PC-9 (cell line): ENCODE results near the gene ETV2. TPM values are rescaled to one million over a fixed set of nuclear protein-coding genes. Genes with fewer than 3 reads are reported as not detected.

Experiments
- BruUV-seq: library from RNA; stranded (reverse); fragments of 400-500 nt; replicated peaks from 2 replicates; lab custom pipeline; 2021; lab: Mats Ljungman, UMichigan
- CTCF ChIA-PET: fragments of 300-600 bp; sonication (Branson Sonifier 250); formaldehyde crosslinking; loops from one replicate; lab custom pipeline; 2022; ENCODE audit warnings: antibody characterized with exemption; lab: Charles Lee
- POLR2A ChIA-PET: fragments of 300-600 bp; sonication (Branson Sonifier 250); formaldehyde crosslinking; loops from one replicate; lab custom pipeline; 2022; ENCODE audit warnings: antibody characterized with exemption; ENCODE audit not compliant: unreplicated experiment; lab: Charles Lee
- DNase-seq, 2 experiments: peaks; one replicate each; pipeline versions ENCODE4 v3.0.0 to v3.0.0-alpha.2; 2015 to 2022; ENCODE audit warnings: mixed read lengths in 1 of 2
- H2AFZ ChIP-seq: fragments of 200-600 bp; sonication (generic); 2 replicates; pipeline ENCODE4 v1.8.1; 2017; ENCODE audit warnings: antibody characterized with exemption
- H3F3A ChIP-seq: fragments of 200-600 bp; sonication (generic); 2 replicates; pipeline ENCODE4 v1.8.1; 2017; ENCODE audit warnings: antibody characterized with exemption, mild to moderate bottlenecking, low read depth; ENCODE audit not compliant: insufficient read depth
- H3K27ac ChIP-seq: fragments of 200-600 bp; sonication (generic); 2 replicates; pipeline ENCODE4 v1.6.1; 2016; ENCODE audit warnings: mixed run types
- H3K27me3 ChIP-seq: fragments of 200-600 bp; sonication (generic); 2 replicates; pipeline ENCODE4 v1.6.1; 2016; ENCODE audit warnings: low read depth, mixed run types; ENCODE audit not compliant: insufficient read depth
- H3K36me3 ChIP-seq: fragments of 200-600 bp; sonication (generic); 2 replicates; pipeline ENCODE4 v1.6.1; 2016; ENCODE audit warnings: low read depth, mixed run types
- H3K4me1 ChIP-seq: fragments of 200-600 bp; sonication (generic); replicated peaks from 2 replicates; pipeline ENCODE4 v1.6.1; 2016; ENCODE audit warnings: mixed run types; ENCODE audit not compliant: insufficient read depth
- H3K4me2 ChIP-seq: fragments of 200-600 bp; sonication (generic); 2 replicates; pipeline ENCODE4 v1.6.1; 2017; ENCODE audit warnings: mixed run types
- H3K4me3 ChIP-seq: fragments of 200-600 bp; sonication (generic); 2 replicates; pipeline ENCODE4 v1.6.1; 2016; ENCODE audit warnings: mixed run types
- H3K79me2 ChIP-seq: fragments of 200-600 bp; sonication (generic); 2 replicates; pipeline ENCODE4 v1.6.1; 2017; ENCODE audit warnings: low read depth, mixed run types
- H3K9me2 ChIP-seq: fragments of 200-600 bp; sonication (generic); 2 replicates; pipeline ENCODE4 v1.8.1; 2017; ENCODE audit warnings: mild to moderate bottlenecking; ENCODE audit not compliant: insufficient read depth
- H3K9me3 ChIP-seq: fragments of 200-600 bp; sonication (generic); 2 replicates; pipeline ENCODE4 v1.8.1; 2016; ENCODE audit warnings: low read depth; ENCODE audit not compliant: insufficient read depth
- H4K20me1 ChIP-seq: fragments of 200-600 bp; sonication (generic); 2 replicates; pipeline ENCODE4 v1.8.1; 2017; ENCODE audit not compliant: insufficient read depth
- EZH2 ChIP-seq: fragments of 200-600 bp; sonication (generic); IDR thresholded peaks from 2 replicates; pipeline ENCODE4 v1.8.0; 2017; ENCODE audit warnings: antibody characterized with exemption, low read depth
- intact Hi-C: fragments of 100-400 bp; cut with micrococcal nuclease; formaldehyde crosslinking; loops from one replicate; pipeline ENCODE4 v1.10.0; 2022; ENCODE audit not compliant: unreplicated experiment
- total RNA-seq: library from RNA; stranded (reverse); gene quantifications from 2 replicates; pipeline ENCODE4 v1.2.3, GENCODE V29; 2021
- TF ChIP-seq, protein P1 (sequence below): fragments of 200-600 bp; sonication (generic); conservative IDR thresholded peaks from 2 replicates; pipeline ENCODE4 v1.6.1; 2017; ENCODE audit warnings: mixed run types, antibody characterized with exemption, mild to moderate bottlenecking, moderate library complexity

ETV2 gene
- total RNA-seq, 1 experiment from 2014 or later, result 1.8 TPM

DNA sequence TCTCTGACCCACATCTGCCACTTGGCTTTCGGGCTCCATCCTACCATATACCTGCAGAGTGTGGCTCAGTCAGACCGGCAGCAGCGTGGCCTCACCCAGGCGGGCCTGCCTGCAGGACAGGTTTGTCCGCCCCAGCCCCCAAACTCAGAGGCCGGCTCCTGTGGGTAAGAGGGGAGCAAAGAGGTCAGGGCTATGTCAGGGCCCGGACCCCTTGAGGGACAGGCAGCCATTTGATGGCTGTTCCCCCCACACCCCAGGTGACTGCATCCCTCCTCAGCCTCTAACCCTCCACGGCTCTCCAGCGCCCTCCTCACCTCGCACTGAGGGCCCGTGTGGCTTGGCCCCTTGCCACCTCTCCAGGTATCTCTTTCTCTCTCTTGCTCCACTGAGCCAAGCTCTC lies 50.5 kb downstream of the ETV2 start:
- H3K4me3 ChIP-seq, result peak overlapping the region; percentile 8; the same call in 1 of the 2 replicates
- no peak for TF ChIP-seq EZH2
- TF ChIP-seq, protein P1, sequence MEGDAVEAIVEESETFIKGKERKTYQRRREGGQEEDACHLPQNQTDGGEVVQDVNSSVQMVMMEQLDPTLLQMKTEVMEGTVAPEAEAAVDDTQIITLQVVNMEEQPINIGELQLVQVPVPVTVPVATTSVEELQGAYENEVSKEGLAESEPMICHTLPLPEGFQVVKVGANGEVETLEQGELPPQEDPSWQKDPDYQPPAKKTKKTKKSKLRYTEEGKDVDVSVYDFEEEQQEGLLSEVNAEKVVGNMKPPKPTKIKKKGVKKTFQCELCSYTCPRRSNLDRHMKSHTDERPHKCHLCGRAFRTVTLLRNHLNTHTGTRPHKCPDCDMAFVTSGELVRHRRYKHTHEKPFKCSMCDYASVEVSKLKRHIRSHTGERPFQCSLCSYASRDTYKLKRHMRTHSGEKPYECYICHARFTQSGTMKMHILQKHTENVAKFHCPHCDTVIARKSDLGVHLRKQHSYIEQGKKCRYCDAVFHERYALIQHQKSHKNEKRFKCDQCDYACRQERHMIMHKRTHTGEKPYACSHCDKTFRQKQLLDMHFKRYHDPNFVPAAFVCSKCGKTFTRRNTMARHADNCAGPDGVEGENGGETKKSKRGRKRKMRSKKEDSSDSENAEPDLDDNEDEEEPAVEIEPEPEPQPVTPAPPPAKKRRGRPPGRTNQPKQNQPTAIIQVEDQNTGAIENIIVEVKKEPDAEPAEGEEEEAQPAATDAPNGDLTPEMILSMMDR, result no peak; the same call in 1 of the 2 replicates
- no peaks in the 10 kb centered on the region for H3K79me2 ChIP-seq
- H3K4me1 ChIP-seq, result peaks cover 13% of the 10 kb centered on the region
- peak overlapping the region; percentile 73 for H3K4me2 ChIP-seq
- POLR2A ChIA-PET, result interaction anchor here (0.6 kb wide), 1 partner anchor 11 kb away, joined by 10 read pairs; no protein-coding TSS in a partner anchor
- DNase-seq, result peak; percentile 55 to 72
- no peak overlapping the region for H3K27ac ChIP-seq
- H3F3A ChIP-seq, result no peaks in the 10 kb centered on the region
- BruUV-seq, result no TSS peak
- intact Hi-C loops, result loop anchor here (2.0 to 5.0 kb wide), 2 partner anchors 43 to 180 kb away; partner anchors contain the start of genes COX6B1 and DMKN
- H4K20me1 ChIP-seq, result no peaks in the 10 kb centered on the region
- peak overlapping the region; percentile 59; the same call in 1 of the 2 replicates for H2AFZ ChIP-seq
- H3K36me3 ChIP-seq, result no peaks in the 10 kb centered on the region
- CTCF ChIA-PET, result interaction anchor here (0.6 to 0.9 kb wide), 3 partner anchors 18 to 66 kb away, joined by 3 to 7 read pairs (median 4); no protein-coding TSS in a partner anchor
- no peaks in the 10 kb centered on the region for H3K9me3 ChIP-seq
- no peaks in the 10 kb centered on the region for H3K27me3 ChIP-seq
- H3K9me2 ChIP-seq, result no peaks in the 10 kb centered on the region

DNA sequence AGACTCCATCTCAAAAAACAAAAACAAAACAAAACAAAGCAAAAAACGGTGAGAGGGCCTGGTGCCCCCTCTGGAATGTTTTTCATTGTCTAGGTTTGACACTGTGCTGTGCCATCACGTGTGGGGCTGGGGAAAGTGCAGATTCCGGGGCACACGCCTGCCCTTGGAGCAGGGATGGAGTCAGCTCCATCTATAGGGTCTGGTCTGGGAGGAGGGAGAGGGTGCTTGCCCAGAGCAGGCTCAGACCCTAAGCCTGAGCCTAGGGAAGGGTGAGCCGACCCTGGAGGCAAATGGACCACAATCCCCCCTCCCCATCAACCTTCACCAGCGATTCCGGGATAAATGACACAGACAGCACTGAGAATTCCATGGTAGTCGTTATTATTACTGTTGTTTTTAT lies 51.9 kb downstream of the ETV2 start:
- Histone ChIP-seq H3F3A (no peaks in the 10 kb centered on the region), H3K4me3 (no peak overlapping the region), H4K20me1 (no peaks in the 10 kb centered on the region), H2AFZ (no peak overlapping the region), H3K9me2 (no peaks in the 10 kb centered on the region), H3K4me1 (peaks cover 13% of the 10 kb centered on the region), H3K27me3 (no peaks in the 10 kb centered on the region), H3K79me2 (no peaks in the 10 kb centered on the region), H3K9me3 (no peaks in the 10 kb centered on the region), H3K4me2 (no peak overlapping the region), H3K27ac (no peak overlapping the region), H3K36me3 (no peaks in the 10 kb centered on the region)
- POLR2A ChIA-PET, result interaction anchor here (0.7 kb wide), 1 partner anchor 147 kb away, joined by 19 read pairs; no protein-coding TSS in a partner anchor
- intact Hi-C loops, result loop anchor here (1.0 to 5.0 kb wide), 5 partner anchors 24 to 238 kb away; partner anchors contain the start of genes COX6B1 and DMKN
- TF ChIP-seq, protein P1, result no peak
- no peak for TF ChIP-seq EZH2
- no peak for DNase-seq
- BruUV-seq, result no TSS peak
- CTCF ChIA-PET, result interaction anchor here (0.7 kb wide), 1 partner anchor 178 kb away, joined by 9 read pairs; no protein-coding TSS in a partner anchor

DNA sequence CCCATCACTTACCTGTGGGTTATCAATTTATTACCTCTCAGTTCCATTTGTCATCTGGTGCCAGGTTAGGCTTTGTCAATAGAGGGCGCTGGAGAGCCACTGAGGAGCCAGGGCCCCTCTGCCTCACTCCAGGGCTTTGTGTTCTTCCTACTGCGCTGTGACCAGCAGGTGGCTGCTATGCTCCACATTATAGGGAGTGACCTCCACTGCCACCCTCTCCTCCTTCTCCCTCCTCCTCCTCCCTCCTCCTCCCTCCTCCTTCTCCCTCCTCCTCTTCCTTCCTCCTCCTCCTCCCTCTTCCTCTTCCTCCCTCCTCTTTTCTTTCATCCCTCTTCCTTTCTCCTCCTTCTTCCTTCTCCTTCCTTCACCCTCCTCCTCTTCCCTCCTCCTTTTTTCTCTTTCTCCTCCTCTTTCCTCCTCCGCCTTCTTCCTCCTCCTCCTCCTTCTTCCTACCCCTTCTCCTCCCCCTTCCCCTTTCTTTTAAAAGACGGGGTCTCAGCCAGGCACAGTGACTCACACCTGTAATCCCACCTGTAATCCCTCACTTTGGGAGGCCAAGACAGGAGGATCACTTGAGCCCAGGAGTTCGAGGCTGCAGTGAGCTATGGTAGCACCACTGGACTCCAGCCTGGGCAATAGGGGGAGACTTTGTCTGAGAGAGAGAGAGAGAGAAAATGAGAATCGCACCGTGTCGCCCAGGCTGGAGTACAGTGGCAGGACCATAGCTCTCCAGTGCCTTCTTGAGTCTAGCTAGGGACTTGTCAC lies 52.5 kb downstream of the ETV2 start:
- ChIA-PET CTCF (interaction anchor here (0.6 to 1.1 kb wide), 3 partner anchors 22 to 265 kb away, joined by 3 read pairs; no protein-coding TSS in a partner anchor), POLR2A (no interaction called here)
- no peak overlapping the region for H2AFZ ChIP-seq
- peaks cover 13% of the 10 kb centered on the region for H3K4me1 ChIP-seq
- no peak overlapping the region for H3K27ac ChIP-seq
- TF ChIP-seq, protein P1, result peak; percentile 91
- TF ChIP-seq EZH2, result no peak
- intact Hi-C loops, result loop anchor here (1.0 to 5.0 kb wide), 5 partner anchors 23 to 237 kb away; partner anchors contain the start of genes COX6B1 and DMKN
- no peak overlapping the region for H3K4me3 ChIP-seq
- H3K79me2 ChIP-seq, result no peaks in the 10 kb centered on the region
- no peaks in the 10 kb centered on the region for H4K20me1 ChIP-seq
- no TSS peak for BruUV-seq
- no peaks in the 10 kb centered on the region for H3K27me3 ChIP-seq
- H3F3A ChIP-seq, result no peaks in the 10 kb centered on the region
- DNase-seq, result peak; percentile 69 to 84
- no peaks in the 10 kb centered on the region for H3K9me3 ChIP-seq
- no peaks in the 10 kb centered on the region for H3K36me3 ChIP-seq
- H3K9me2 ChIP-seq, result no peaks in the 10 kb centered on the region
- no peak overlapping the region for H3K4me2 ChIP-seq

Other genes starting within 250 kb of the ETV2 start
- gene FFAR2, start 193.5 kb upstream of the ETV2 start, total RNA-seq, result not detected in 2 replicates
- not detected in 2 replicates for gene KRTDAP, start 151.3 kb upstream of the ETV2 start, total RNA-seq
- 135 and 144 TPM in 2 replicates for gene DMKN, start 128.1 kb upstream of the ETV2 start, total RNA-seq
- gene SBSN, start 113.4 kb upstream of the ETV2 start, total RNA-seq, result 0.76 and 0.88 TPM in 2 replicates
- not detected in 2 replicates for gene GAPDHS, start 108.3 kb upstream of the ETV2 start, total RNA-seq
- 82.6 and 95.9 TPM in 2 replicates for gene TMEM147, start 96.1 kb upstream of the ETV2 start, total RNA-seq
- not detected in 2 replicates for gene ATP4A, start 78.1 kb upstream of the ETV2 start, total RNA-seq
- not detected in 2 replicates for gene PMIS2, start 55.6 kb upstream of the ETV2 start, total RNA-seq
- 21.7 and 23.5 TPM in 2 replicates for gene HAUS5, start 29.0 kb upstream of the ETV2 start, total RNA-seq
- gene RBM42, start 12.7 kb upstream of the ETV2 start, total RNA-seq, result 110 and 153 TPM in 2 replicates
- gene COX6B1, start 6.6 kb downstream of the ETV2 start, total RNA-seq, result 441 and 489 TPM in 2 replicates
- gene UPK1A, start 24.8 kb downstream of the ETV2 start, total RNA-seq, result 0.65 and 1.6 TPM in 2 replicates
- gene ZBTB32, start 62.8 kb downstream of the ETV2 start, total RNA-seq, result not detected in 2 replicates
- 32.2 and 44.2 TPM in 2 replicates for gene KMT2B, start 76.3 kb downstream of the ETV2 start, total RNA-seq
- 8.6 and 9.7 TPM in 2 replicates for gene IGFLR1, start 100.7 kb downstream of the ETV2 start, total RNA-seq
- 13.9 and 14.3 TPM in 2 replicates for gene U2AF1L4, start 103.7 kb downstream of the ETV2 start, total RNA-seq
- 106 and 130 TPM in 2 replicates for gene PSENEN, start 103.9 kb downstream of the ETV2 start, total RNA-seq
- gene LIN37, start 106.8 kb downstream of the ETV2 start, total RNA-seq, result 9.4 and 17.0 TPM in 2 replicates
- gene HSPB6, start 115.3 kb downstream of the ETV2 start, total RNA-seq, result 2.5 and 2.7 TPM in 2 replicates
- gene PROSER3, start 116.4 kb downstream of the ETV2 start, total RNA-seq, result 38.0 and 52.2 TPM in 2 replicates
- gene ARHGAP33, start 133.8 kb downstream of the ETV2 start, total RNA-seq, result 17.4 and 21.3 TPM in 2 replicates
- gene PRODH2, start 171.1 kb downstream of the ETV2 start, total RNA-seq, result not detected in 2 replicates
- gene NPHS1, start 210.8 kb downstream of the ETV2 start, total RNA-seq, result not detected in 2 replicates
- gene KIRREL2, start 215.2 kb downstream of the ETV2 start, total RNA-seq, result not detected in 2 replicates
- 2.0 and 2.1 TPM in 2 replicates for gene APLP1, start 226.8 kb downstream of the ETV2 start, total RNA-seq